HEK293 (cell line): ENCODE data around the gene MEF2C.
A peak's percentile ranks its signal among the peaks of the same experiment; 100 is the strongest.

Experiments
- BCL11A ChIP-seq: fragments of 450-650 bp; formaldehyde crosslinking; IDR thresholded peaks from 2 replicates; pipeline ENCODE4 v1.5.1; 2016; ENCODE audit warnings: low read depth, missing biosample characterization, missing genetic modification characterization
- HIC1 ChIP-seq: fragments of 450-650 bp; formaldehyde crosslinking; IDR thresholded peaks from 2 replicates; pipeline ENCODE4 v1.5.1; 2016; ENCODE audit warnings: missing biosample characterization, missing genetic modification characterization
- KLF7 ChIP-seq: fragments of 450-650 bp; formaldehyde crosslinking; IDR thresholded peaks from 2 replicates; pipeline ENCODE4 v1.5.1; 2016; ENCODE audit warnings: missing biosample characterization, missing genetic modification characterization, borderline replicate concordance
- KLF8 ChIP-seq: fragments of 450-650 bp; formaldehyde crosslinking; IDR thresholded peaks from 2 replicates; pipeline ENCODE4 v1.5.1; 2016; ENCODE audit warnings: missing biosample characterization, missing genetic modification characterization
- PRDM1 ChIP-seq: fragments of 450-650 bp; formaldehyde crosslinking; IDR thresholded peaks from 2 replicates; pipeline ENCODE4; 2016; ENCODE audit warnings: missing biosample characterization, missing genetic modification characterization
- ZBTB10 ChIP-seq: fragments of 450-650 bp; formaldehyde crosslinking; IDR thresholded peaks from 2 replicates; pipeline ENCODE4 v1.5.1; 2016; ENCODE audit warnings: missing biosample characterization, missing genetic modification characterization
- ZBTB17 ChIP-seq: fragments of 450-650 bp; formaldehyde crosslinking; IDR thresholded peaks from 2 replicates; pipeline ENCODE4 v1.5.1; 2016; ENCODE audit warnings: missing biosample characterization, missing genetic modification characterization
- ZNF174 ChIP-seq: fragments of 450-650 bp; formaldehyde crosslinking; IDR thresholded peaks from 2 replicates; pipeline ENCODE4 v1.5.0; 2017; ENCODE audit warnings: missing biosample characterization, mild to moderate bottlenecking, missing genetic modification characterization
- ZNF221 ChIP-seq: fragments of 450-650 bp; formaldehyde crosslinking; IDR thresholded peaks from 2 replicates; pipeline ENCODE4 v1.5.1; 2017; ENCODE audit warnings: missing biosample characterization, missing genetic modification characterization, borderline replicate concordance
- ZNF26 ChIP-seq: fragments of 450-650 bp; formaldehyde crosslinking; IDR thresholded peaks from 2 replicates; pipeline ENCODE4 v1.5.1; 2016; ENCODE audit warnings: missing biosample characterization, missing genetic modification characterization
- ZNF280D ChIP-seq: fragments of 450-650 bp; formaldehyde crosslinking; IDR thresholded peaks from 2 replicates; pipeline ENCODE4 v1.5.1; 2016; ENCODE audit warnings: missing biosample characterization, missing genetic modification characterization
- ZNF473 ChIP-seq: fragments of 450-650 bp; formaldehyde crosslinking; IDR thresholded peaks from 2 replicates; pipeline ENCODE4 v1.5.1; 2017; ENCODE audit warnings: missing biosample characterization, missing genetic modification characterization
- ZNF558 ChIP-seq: fragments of 450-650 bp; formaldehyde crosslinking; IDR thresholded peaks from 2 replicates; pipeline ENCODE4 v1.5.1; 2016; ENCODE audit warnings: missing biosample characterization, missing genetic modification characterization
- ZNF610 ChIP-seq: fragments of 450-650 bp; formaldehyde crosslinking; IDR thresholded peaks from 2 replicates; pipeline ENCODE4 v1.5.1; 2016; ENCODE audit warnings: missing biosample characterization, missing genetic modification characterization, borderline replicate concordance
- ZNF621 ChIP-seq: fragments of 450-650 bp; formaldehyde crosslinking; IDR thresholded peaks from 2 replicates; pipeline ENCODE4 v1.5.1; 2017; ENCODE audit warnings: missing biosample characterization, missing genetic modification characterization
- ZNF623 ChIP-seq: fragments of 450-650 bp; formaldehyde crosslinking; IDR thresholded peaks from 2 replicates; pipeline ENCODE4 v1.5.1; 2016; ENCODE audit warnings: missing biosample characterization, missing genetic modification characterization
- ZNF670 ChIP-seq: fragments of 450-650 bp; formaldehyde crosslinking; IDR thresholded peaks from 2 replicates; pipeline ENCODE4 v1.5.1; 2016; ENCODE audit warnings: missing biosample characterization, missing genetic modification characterization, low read depth
- ZSCAN18 ChIP-seq: fragments of 450-650 bp; formaldehyde crosslinking; IDR thresholded peaks from 2 replicates; pipeline ENCODE4 v1.5.1; 2016; ENCODE audit warnings: missing biosample characterization, missing genetic modification characterization

MEF2C gene

GRCh38 chr5:88675168-88675707 is 207.7 kb downstream of the MEF2C start (continued):
- TF ChIP-seq ZBTB10 (tag by site-specific recombination) (no peak), ZNF621 (tag by site-specific recombination) (no peak), ZBTB17 (peak; percentile 89), ZNF670 (tag by site-specific recombination) (no peak), KLF7 (tag by site-specific recombination) (no peak), KLF8 (tag by site-specific recombination) (no peak), ZNF623 (tag by site-specific recombination) (no peak), ZNF174 (tag by site-specific recombination) (no peak), ZNF610 (tag by site-specific recombination) (no peak), ZNF280D (tag by site-specific recombination) (0 out of 2 replicates have a peak, but pooled peaks have one; percentile 11), ZNF221 (tag by site-specific recombination) (no peak), ZSCAN18 (no peak), PRDM1 (no peak), ZNF473 (tag by site-specific recombination) (no peak), BCL11A (tag by site-specific recombination) (no peak), ZNF26 (tag by site-specific recombination) (no peak), ZNF558 (tag by site-specific recombination) (no peak), HIC1 (tag by site-specific recombination) (no peak)
